Calu3 (cell line): ENCODE results near the gene ARHGAP22. TPM values are rescaled to one million over a fixed set of nuclear protein-coding genes. Genes with fewer than 3 reads are reported as not detected.

Source experiments
- BruUV-seq: library from RNA; stranded (reverse); fragments of 400-500 nt; replicated peaks from 2 replicates; lab custom pipeline; 2021; lab: Mats Ljungman, UMichigan
- CTCF ChIA-PET: fragments of 300-600 bp; sonication (Branson Sonifier 250); formaldehyde crosslinking; loops from one replicate; lab custom pipeline; 2022; ENCODE audit warnings: antibody characterized with exemption; lab: Charles Lee
- DNase-seq: peaks from one replicate; pipeline ENCODE4 v3.0.0; 2022
- H3K27ac Mint-ChIP-seq: one replicate; pipeline ENCODE4 v1.8.0; 2022; ENCODE audit warnings: mixed read lengths; ENCODE audit not compliant: unreplicated experiment
- H3K27me3 Mint-ChIP-seq: one replicate; pipeline ENCODE4 v1.8.0; 2022; ENCODE audit warnings: mixed read lengths; ENCODE audit not compliant: unreplicated experiment
- H3K36me3 Mint-ChIP-seq: one replicate; pipeline ENCODE4 v1.8.0; 2022; ENCODE audit warnings: mild to moderate bottlenecking, moderate library complexity, mixed read lengths; ENCODE audit not compliant: insufficient read depth, unreplicated experiment
- H3K4me1 Mint-ChIP-seq: one replicate; pipeline ENCODE4 v1.8.0; 2022; ENCODE audit warnings: mild to moderate bottlenecking, low read depth, mixed read lengths; ENCODE audit not compliant: unreplicated experiment
- H3K4me3 Mint-ChIP-seq: one replicate; pipeline ENCODE4 v1.8.0; 2022; ENCODE audit warnings: mild to moderate bottlenecking, low read depth, moderate library complexity, mixed read lengths; ENCODE audit not compliant: unreplicated experiment
- H3K9me3 Mint-ChIP-seq: one replicate; pipeline ENCODE4 v1.8.0; 2022; ENCODE audit warnings: low read depth, mixed read lengths; ENCODE audit not compliant: unreplicated experiment
- intact Hi-C: fragments of 100-400 bp; cut with micrococcal nuclease; formaldehyde crosslinking; loops from one replicate; pipeline ENCODE4 v1.10.0; 2022; ENCODE audit not compliant: unreplicated experiment
- total RNA-seq: library from RNA; stranded (reverse); gene quantifications from 2 replicates; pipeline ENCODE4 v1.2.3, GENCODE V29; 2022
- TF ChIP-seq, protein P1 (sequence below): fragments of 200-600 bp; IDR thresholded peaks from one replicate; pipeline ENCODE4 v1.8.0; 2022; ENCODE audit warnings: antibody characterized with exemption; ENCODE audit not compliant: unreplicated experiment

The ARHGAP22 gene
- total RNA-seq, 1 experiment from 2014 or later: 1.0 TPM

DNA sequence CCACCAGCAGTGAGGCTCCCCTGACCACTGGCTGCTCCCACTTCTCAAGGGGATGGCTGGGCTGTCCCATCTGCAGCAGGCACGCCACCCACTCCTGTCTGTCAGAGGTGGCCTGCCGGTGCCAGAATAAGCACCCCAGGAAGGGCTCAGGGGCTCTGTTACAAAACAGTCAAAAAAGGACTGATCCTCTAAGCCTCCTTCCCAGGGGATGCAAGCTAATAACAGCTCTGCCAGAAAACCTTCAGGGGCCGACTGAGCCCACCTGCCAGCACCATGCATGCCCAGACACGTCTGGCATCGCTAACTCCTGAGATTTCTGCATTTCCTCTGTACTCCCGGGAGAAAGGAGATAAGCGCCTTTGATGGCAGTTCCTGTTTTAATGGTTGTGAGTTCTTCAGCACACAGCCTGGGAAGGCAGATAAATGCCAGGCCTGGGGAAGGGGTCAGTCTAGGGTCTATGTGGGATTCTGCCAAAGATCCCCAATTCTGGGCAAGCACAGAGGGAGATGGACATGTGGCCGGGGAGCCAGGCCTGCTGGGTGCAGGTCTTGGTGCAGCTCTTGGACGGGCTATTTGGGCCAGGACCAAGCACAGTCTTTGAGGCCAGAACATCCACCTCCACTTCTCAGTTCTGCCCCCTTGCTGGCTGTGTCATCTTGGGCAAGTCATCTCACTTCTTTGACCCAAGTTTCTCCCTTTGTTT is 128.4 kb downstream of the ARHGAP22 start:
- Mint-ChIP-seq H3K36me3 (no peaks in the 10 kb centered on the region), H3K9me3 (peaks cover 2% of the 10 kb centered on the region), H3K4me1 (no peaks in the 10 kb centered on the region), H3K4me3 (no peak overlapping the region), H3K27ac (no peak overlapping the region), H3K27me3 (peaks cover 62% of the 10 kb centered on the region)
- CTCF ChIA-PET: no interaction called here
- no TSS peak for BruUV-seq
- TF ChIP-seq, protein P1, sequence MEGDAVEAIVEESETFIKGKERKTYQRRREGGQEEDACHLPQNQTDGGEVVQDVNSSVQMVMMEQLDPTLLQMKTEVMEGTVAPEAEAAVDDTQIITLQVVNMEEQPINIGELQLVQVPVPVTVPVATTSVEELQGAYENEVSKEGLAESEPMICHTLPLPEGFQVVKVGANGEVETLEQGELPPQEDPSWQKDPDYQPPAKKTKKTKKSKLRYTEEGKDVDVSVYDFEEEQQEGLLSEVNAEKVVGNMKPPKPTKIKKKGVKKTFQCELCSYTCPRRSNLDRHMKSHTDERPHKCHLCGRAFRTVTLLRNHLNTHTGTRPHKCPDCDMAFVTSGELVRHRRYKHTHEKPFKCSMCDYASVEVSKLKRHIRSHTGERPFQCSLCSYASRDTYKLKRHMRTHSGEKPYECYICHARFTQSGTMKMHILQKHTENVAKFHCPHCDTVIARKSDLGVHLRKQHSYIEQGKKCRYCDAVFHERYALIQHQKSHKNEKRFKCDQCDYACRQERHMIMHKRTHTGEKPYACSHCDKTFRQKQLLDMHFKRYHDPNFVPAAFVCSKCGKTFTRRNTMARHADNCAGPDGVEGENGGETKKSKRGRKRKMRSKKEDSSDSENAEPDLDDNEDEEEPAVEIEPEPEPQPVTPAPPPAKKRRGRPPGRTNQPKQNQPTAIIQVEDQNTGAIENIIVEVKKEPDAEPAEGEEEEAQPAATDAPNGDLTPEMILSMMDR: no peak
- intact Hi-C loops: no loop called here
- no peak for DNase-seq

DNA sequence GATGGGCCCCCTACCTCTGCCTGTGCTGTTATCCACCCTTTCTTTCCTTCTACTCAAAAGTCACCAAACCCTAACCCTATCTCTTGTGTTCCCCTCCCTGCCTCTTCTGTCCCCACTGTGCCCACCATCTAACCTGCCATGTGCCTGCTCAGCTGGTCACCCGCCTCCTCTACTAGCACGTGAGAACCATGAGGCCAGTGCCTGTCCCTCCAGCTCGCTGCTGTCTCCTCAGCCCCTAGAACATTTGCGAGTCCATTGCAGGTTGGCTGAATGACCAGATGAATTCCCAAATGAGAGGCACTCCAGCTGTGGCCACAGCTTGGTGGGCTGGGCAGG is 129.0 kb downstream of the ARHGAP22 start:
- BruUV-seq: no TSS peak
- H3K27me3 Mint-ChIP-seq: peaks cover 62% of the 10 kb centered on the region
- H3K27ac Mint-ChIP-seq: no peak overlapping the region
- H3K4me3 Mint-ChIP-seq: no peak overlapping the region
- DNase-seq: no peak
- H3K4me1 Mint-ChIP-seq: no peaks in the 10 kb centered on the region
- TF ChIP-seq, protein P1: no peak
- CTCF ChIA-PET: interaction anchor here (0.6 kb wide), 1 partner anchor 8 kb away, joined by 3 read pairs; no protein-coding TSS in a partner anchor
- intact Hi-C loops: no loop called here
- H3K9me3 Mint-ChIP-seq: peaks cover 2% of the 10 kb centered on the region
- no peaks in the 10 kb centered on the region for H3K36me3 Mint-ChIP-seq

DNA sequence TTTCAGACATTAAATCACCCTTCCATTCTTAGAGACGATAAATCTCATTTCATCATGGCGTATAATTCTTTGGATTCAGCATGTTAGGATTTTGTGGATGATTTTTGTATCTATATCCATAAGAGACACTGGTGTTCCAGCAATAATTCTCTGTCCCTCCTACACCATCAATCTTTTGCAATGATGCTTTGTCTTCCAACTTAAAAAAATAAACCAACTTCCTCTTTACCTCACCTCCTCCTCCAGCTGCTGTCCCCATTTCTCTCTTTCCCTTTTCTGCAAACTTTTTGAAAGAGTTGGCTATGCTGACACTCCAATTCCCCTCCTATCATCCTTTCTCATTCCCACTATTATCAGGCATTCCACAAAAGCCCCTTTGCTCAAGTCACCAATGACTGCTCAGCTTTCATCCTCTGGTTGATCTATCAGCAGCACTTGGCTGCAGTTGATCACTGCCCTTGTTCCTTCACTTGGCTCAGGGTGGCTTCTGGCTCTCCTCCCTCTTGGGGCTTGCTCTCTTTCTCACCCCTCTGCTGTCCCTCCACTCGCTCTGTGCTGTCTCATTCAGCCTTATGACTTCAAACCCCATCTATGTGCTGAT is 130.0 kb downstream of the ARHGAP22 start:
- H3K36me3 Mint-ChIP-seq: no peaks in the 10 kb centered on the region
- TF ChIP-seq, protein P1: no peak
- no TSS peak for BruUV-seq
- H3K9me3 Mint-ChIP-seq: peaks cover 2% of the 10 kb centered on the region
- intact Hi-C loops: no loop called here
- CTCF ChIA-PET: no interaction called here
- H3K27me3 Mint-ChIP-seq: peaks cover 57% of the 10 kb centered on the region
- no peak overlapping the region for H3K4me3 Mint-ChIP-seq
- no peak for DNase-seq
- H3K4me1 Mint-ChIP-seq: no peaks in the 10 kb centered on the region
- H3K27ac Mint-ChIP-seq: no peak overlapping the region

DNA sequence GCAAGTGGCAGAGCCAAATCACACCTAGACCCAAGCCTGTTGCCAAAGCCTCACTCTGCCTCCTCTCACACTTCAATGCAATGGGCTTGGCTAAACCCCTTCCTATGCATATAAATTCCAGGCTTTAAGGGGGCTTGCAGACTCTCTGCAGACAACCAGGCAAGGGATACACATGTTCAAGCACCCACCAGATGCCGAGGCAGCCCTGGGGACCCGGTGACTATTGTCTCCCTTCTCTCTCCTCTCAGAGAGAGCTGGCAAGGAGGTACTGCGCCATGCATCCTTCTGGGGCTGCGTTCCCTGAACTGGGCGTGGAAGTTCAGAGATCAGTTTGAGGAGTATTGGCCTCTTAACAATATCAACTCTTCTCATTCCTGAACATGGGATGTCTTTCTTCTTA is 131.2 kb downstream of the ARHGAP22 start:
- H3K4me1 Mint-ChIP-seq: no peaks in the 10 kb centered on the region
- intact Hi-C loops: no loop called here
- peaks cover 46% of the 10 kb centered on the region for H3K27me3 Mint-ChIP-seq
- CTCF ChIA-PET: no interaction called here
- TF ChIP-seq, protein P1: no peak
- H3K9me3 Mint-ChIP-seq: peaks cover 2% of the 10 kb centered on the region
- no peak overlapping the region for H3K4me3 Mint-ChIP-seq
- H3K27ac Mint-ChIP-seq: no peak overlapping the region
- DNase-seq: no peak
- no peaks in the 10 kb centered on the region for H3K36me3 Mint-ChIP-seq
- BruUV-seq: no TSS peak
